ENCODE measurements around the gene GEN1.

Gene GEN1

DNA sequence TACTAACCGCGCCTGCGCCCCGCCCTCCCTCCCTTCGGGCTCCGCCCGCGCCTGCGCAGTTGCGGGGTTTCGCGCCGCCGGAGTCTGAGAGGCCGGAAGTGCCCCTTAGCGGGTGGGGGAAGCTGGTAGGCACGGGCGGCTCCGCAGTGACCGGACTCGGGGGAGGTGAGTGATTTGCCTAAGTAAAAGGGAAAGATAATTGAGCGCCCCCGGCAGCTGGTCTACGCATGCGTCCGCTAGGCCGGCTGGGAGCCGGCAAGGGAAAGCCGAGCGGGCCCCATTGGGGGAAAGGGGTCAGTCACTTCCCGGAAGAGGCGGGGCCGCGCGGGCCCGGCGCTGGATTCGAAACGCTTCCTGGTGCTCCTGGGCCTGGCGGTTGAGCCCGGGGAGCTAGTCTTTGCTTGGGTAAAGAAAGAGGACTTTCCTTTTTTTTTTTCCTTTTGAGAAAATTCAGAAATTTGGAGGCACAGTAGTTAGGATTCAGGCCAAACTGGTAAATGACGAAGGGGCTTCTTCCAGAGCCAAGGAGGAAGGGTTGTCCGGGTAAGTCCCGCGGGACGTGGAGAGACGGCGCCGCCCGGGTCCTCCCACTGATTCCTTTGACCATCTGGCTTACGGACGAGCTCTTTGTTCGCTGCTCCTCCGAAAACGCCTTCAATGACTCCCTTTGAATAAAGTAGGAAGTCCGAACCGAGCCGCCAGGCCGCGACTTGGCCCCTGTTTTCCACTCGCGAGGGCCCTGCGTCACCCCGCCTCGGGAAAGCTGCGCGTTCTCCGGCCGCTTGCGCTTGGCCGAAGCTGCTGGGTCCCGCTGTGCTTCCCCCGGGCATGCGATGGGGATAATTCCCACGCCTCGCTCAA is at the start of gene GEN1, which contains the start of gene SMC6:
Gene GEN1, plus strand, starts transcription at position 336 of the 861 bp plus-strand sequence. CDS start 5,806 bp downstream, outside the sequence.
Gene SMC6, minus strand, starts transcription at position 8 of the 861 bp plus-strand sequence. CDS start 7,864 bp downstream, outside the sequence.
- peak within 1 kb of the TSS; percentile 82 for H3K4me3 ChIP-seq (ENCODE audit: control insufficient read depth, low read depth, low read length)
- DNase-seq (ENCODE audit: low read depth), result peak; percentile 82
- no peak for TF ChIP-seq CTCF (conservative IDR thresholded peaks at IDR 0.05; ENCODE audit: control insufficient read depth, insufficient read depth, low read depth, low read length)

- DNase-seq (ENCODE audit: low read depth), result peak; percentile 6
- TF ChIP-seq CTCF (conservative IDR thresholded peaks at IDR 0.05; ENCODE audit: control insufficient read depth, insufficient read depth, low read depth, low read length), result no peak
These were observed 47.1 kb upstream of the GEN1 start for GRCh38 chr2:17706845-17707244.

GRCh38 chr2:17708501-17708900 is 45.4 kb upstream of the GEN1 start:
- no peak for DNase-seq (ENCODE audit: low read depth)
- TF ChIP-seq CTCF (conservative IDR thresholded peaks at IDR 0.05; ENCODE audit: control insufficient read depth, insufficient read depth, low read depth, low read length), result no peak
- no peak overlapping the region for H3K4me3 ChIP-seq (ENCODE audit: control insufficient read depth, low read depth, low read length)

More at GRCh38 chr2:17706845-17707244, 47.1 kb upstream of the GEN1 start:
- no peak overlapping the region for H3K4me3 ChIP-seq (ENCODE audit: control insufficient read depth, low read depth, low read length)

DNA sequence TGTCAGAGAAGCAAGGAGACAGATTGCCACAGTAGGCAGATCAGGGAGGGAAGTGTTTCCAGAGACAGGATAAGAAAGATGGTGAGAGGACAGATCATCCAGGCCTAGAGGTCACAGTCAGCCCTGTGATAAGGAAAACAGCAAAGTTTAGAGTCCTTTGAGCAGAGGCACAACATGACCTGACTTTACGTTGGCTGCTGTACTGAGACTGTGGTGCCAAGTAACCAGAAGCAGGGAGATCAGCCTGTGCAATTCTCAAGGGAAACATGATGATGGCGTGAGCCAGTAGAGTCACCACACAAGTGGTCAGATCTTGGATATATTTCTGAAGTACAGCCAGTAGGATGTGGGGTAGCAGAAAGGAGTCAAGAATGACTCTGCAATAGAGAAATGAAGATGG is 44.0 kb upstream of the GEN1 start:
- DNase-seq (ENCODE audit: low read depth), result peak; percentile 48
- no peak overlapping the region for H3K4me3 ChIP-seq (ENCODE audit: control insufficient read depth, low read depth, low read length)
- TF ChIP-seq CTCF (conservative IDR thresholded peaks at IDR 0.05; ENCODE audit: control insufficient read depth, insufficient read depth, low read depth, low read length), result no peak

- DNase-seq (ENCODE audit: low read depth), result no peak
- no peak for TF ChIP-seq CTCF (conservative IDR thresholded peaks at IDR 0.05; ENCODE audit: control insufficient read depth, insufficient read depth, low read depth, low read length)
- H3K4me3 ChIP-seq (ENCODE audit: control insufficient read depth, low read depth, low read length), result no peak overlapping the region
These were observed 43.2 kb upstream of the GEN1 start for GRCh38 chr2:17710547-17711248.

- no peak for DNase-seq (ENCODE audit: low read depth)
- H3K4me3 ChIP-seq (ENCODE audit: control insufficient read depth, low read depth, low read length), result no peak overlapping the region
- no peak for TF ChIP-seq CTCF (conservative IDR thresholded peaks at IDR 0.05; ENCODE audit: control insufficient read depth, insufficient read depth, low read depth, low read length)
These were observed 40.6 kb upstream of the GEN1 start for GRCh38 chr2:17713291-17713690.

Data from fibroblast of mammary gland (primary cell).